IPS-20b (cell line): Measurements from ENCODE around the gene FAM83G.
A peak's percentile ranks its signal among the peaks of the same experiment; 100 is the strongest.

Experiments used
- H3K27ac ChIP-seq: one replicate; pipeline ENCODE4 v1.5.1; 2013; ENCODE audit warnings: low read length
- H3K27me3 ChIP-seq: 2 replicates; pipeline ENCODE4 v1.6.1; 2013; ENCODE audit warnings: mild to moderate bottlenecking, low read length, inconsistent platforms; ENCODE audit not compliant: insufficient read depth
- H3K36me3 ChIP-seq: 2 replicates; pipeline ENCODE4 v1.6.1; 2013; ENCODE audit warnings: low read depth, mild to moderate bottlenecking, inconsistent platforms, low read length, moderate library complexity; ENCODE audit not compliant: insufficient read depth
- H3K4me1 ChIP-seq: 2 replicates; pipeline ENCODE4 v1.6.1; 2013; ENCODE audit warnings: mild to moderate bottlenecking, control low read depth, inconsistent platforms, low read length, moderate library complexity; ENCODE audit not compliant: insufficient read depth
- H3K4me3 ChIP-seq: 2 replicates; pipeline ENCODE4 v1.5.1; 2013; ENCODE audit warnings: mild to moderate bottlenecking, low read length, inconsistent platforms
- H3K9ac ChIP-seq: 2 replicates; pipeline ENCODE4 v1.6.1; 2013; ENCODE audit warnings: low read depth, mild to moderate bottlenecking, inconsistent platforms, low read length, moderate library complexity
- H3K9me3 ChIP-seq: 2 replicates; pipeline ENCODE4 v1.6.1; 2013; ENCODE audit warnings: mild to moderate bottlenecking, low read depth, low read length, inconsistent platforms; ENCODE audit not compliant: insufficient read depth

FAM83G gene

DNA sequence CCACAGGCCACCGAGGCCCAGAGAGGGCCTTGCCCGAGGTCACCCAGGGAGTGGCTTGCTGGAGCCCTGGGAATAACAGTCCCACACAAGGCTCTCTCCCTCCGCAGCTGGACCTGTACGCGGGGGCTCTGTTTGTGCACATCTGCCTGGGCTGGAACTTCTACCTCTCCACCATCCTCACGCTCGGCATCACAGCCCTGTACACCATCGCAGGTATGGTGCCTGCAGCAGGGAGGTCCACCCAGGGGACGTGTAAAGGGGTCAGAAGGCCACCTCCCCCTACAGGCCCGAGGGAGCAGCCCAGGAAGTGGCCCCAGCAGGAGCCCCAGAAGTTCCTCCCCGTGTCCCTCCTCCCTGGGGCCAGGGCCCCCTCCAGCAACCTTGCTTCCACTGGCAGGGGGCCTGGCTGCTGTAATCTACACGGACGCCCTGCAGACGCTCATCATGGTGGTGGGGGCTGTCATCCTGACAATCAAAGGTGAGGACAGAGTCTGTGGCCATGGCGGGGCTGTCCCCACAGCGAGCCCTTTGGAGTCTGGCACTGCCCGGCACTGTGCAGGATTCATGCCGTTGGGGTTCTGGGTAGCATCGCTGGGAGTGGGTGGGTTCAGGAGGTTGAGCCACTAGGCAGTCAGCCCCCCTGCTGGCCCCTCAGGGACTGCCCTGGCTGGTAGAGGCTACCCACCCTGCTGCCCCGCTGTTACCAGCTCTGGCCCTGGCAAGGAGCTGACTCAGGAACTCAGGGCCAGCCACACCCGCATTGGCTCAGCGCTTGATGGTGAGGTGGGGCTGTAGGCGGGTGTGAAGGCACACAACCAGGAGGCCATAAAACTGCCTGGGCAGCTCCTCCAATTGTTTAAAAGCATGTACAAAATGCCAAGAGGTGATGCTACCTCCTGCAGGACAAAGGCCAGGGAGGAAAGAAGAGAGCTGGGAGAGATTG lies 35.3 kb downstream of the FAM83G start:
- H3K9me3 ChIP-seq, result no peaks in the 10 kb centered on the region
- H3K4me1 ChIP-seq, result peaks cover 16% of the 10 kb centered on the region; the same call in 1 of the 2 replicates
- no peak overlapping the region for H3K4me3 ChIP-seq
- H3K27me3 ChIP-seq, result no peaks in the 10 kb centered on the region
- H3K9ac ChIP-seq, result no peak overlapping the region
- no peak overlapping the region for H3K27ac ChIP-seq
- H3K36me3 ChIP-seq, result peaks cover 28% of the 10 kb centered on the region

DNA sequence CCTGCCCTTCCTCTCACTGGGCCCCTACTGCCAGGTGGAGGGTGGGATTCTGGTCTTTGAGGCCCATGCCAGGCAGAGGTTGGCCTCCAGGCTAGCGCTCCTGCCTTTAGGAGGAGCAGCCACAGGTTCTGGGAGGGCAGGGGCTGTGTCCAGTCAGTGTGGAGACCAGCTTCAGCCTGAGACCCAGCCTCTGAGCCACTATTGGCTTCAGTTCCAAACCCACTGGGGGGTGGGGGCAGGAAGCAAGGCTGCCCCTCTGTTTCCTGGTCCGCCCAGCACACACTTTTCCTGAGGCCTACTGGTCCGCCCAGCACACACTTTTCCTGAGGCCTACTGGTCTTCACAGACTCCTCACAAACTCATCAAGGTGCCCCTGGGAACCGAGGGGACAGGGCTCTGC lies 36.2 kb downstream of the FAM83G start:
- peak overlapping the region; percentile 26 for H3K27ac ChIP-seq
- H3K4me3 ChIP-seq, result no peak overlapping the region
- H3K9me3 ChIP-seq, result no peaks in the 10 kb centered on the region
- no peaks in the 10 kb centered on the region for H3K27me3 ChIP-seq
- peaks cover 25% of the 10 kb centered on the region for H3K36me3 ChIP-seq
- H3K9ac ChIP-seq, result no peak overlapping the region
- peaks cover 16% of the 10 kb centered on the region; the same call in 1 of the 2 replicates for H3K4me1 ChIP-seq

DNA sequence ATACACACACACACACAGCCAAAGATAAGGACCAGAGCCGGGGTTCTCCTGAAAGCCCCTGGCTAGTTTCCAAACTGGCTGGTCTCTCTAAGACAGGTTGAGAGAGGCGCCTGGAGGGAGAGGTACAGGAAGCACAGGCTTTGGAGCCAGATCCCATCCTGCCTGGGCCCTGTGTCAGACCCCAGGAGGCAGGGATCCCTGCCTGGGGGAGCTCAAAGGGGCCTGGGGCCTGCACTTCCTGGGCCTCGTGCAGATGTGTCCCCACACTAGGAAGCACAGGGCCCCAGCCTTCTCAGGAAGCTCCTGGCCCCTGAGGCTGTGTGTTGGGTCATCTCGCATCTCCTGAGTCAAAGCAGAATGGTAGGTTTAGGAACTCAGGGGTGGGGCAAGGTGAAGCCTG lies 36.6 kb downstream of the FAM83G start:
- H3K27me3 ChIP-seq, result no peaks in the 10 kb centered on the region
- H3K36me3 ChIP-seq, result peaks cover 21% of the 10 kb centered on the region
- peaks cover 16% of the 10 kb centered on the region; the same call in 1 of the 2 replicates for H3K4me1 ChIP-seq
- H3K4me3 ChIP-seq, result no peak overlapping the region
- no peak overlapping the region for H3K9ac ChIP-seq
- H3K9me3 ChIP-seq, result no peaks in the 10 kb centered on the region
- peak overlapping the region; percentile 26 for H3K27ac ChIP-seq

DNA sequence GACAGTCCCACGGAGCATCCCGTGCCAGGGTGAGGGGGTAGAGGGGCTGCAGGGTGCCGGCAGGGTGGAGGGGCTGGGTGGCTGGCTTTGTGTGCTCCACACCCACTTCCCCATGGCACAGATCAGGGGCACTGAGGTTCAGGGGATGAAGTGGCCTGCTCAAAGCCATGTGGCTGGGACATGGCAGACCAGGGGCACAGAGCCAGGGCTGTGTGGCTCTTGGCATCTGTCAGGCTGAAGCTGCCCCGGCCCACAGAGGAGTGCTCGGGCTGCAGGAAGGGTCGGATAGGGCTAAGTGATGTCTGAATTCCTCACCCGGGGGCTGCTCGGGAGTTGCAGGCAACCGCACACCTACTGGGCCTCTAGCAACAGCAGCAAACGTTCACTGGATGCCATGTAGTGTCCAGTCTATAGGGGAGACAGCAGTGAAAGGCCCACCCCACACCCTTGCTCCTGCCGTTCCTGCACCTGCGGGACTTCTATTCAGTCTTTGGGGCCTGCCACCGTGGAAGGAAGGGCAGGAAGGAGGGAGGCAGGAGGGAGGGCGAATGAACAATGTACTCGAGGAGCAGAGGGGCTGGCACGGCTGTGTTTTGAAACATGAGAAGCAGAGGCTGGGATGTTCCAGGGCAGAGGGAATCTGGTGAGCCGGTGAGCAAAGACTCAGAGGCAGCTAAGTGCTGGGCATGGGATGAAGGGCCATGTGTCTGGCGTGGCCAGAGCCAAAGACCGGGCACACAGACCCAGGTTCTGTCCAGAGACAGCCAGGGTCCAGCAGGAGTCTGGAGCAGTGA lies 37.5 kb downstream of the FAM83G start:
- H3K27me3 ChIP-seq, result no peaks in the 10 kb centered on the region
- H3K9me3 ChIP-seq, result no peaks in the 10 kb centered on the region
- no peak overlapping the region for H3K27ac ChIP-seq
- H3K4me1 ChIP-seq, result peaks cover 16% of the 10 kb centered on the region; the same call in 1 of the 2 replicates
- no peak overlapping the region for H3K4me3 ChIP-seq
- peaks cover 14% of the 10 kb centered on the region for H3K36me3 ChIP-seq
- H3K9ac ChIP-seq, result peak overlapping the region; percentile 58; the same call in 1 of the 2 replicates

DNA sequence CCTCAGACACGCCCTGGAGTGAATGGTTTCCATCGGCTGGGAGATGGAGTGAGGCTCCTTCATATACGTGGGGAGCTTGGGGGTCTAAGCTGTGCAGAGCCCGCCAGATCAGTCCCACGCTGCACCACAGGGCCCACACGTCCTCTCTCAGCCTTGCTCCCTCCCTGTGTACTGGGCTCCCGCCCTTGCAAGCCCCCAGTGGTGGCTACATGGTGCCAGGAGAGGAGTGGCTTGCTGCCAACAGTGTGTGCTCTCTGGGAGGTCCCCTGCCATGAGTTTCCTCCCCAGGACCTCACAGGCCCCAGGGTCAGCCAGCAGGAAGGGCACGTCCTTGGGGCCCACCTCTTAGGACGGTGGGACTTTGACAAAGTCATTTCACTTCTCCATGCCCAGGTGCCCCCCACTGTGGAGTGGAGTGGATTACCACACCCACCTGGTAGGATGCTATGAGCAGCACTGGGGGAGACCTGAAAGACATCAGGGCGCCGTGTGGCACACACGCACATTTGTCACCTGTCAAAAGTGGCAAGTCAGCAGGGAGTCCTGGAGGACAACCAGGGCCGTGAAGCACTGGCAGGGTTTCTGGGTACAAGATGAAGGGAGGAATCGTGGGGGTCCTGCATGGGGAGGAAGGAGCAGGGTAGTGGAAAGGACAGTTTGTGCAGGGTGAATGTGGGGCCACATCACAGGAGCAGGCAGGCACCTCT lies 38.9 kb downstream of the FAM83G start:
- Histone ChIP-seq H3K9ac (no peak overlapping the region), H3K4me1 (peaks cover 16% of the 10 kb centered on the region; the same call in 1 of the 2 replicates), H3K36me3 (peaks cover under 1% of the 10 kb centered on the region; the same call in 1 of the 2 replicates), H3K9me3 (no peaks in the 10 kb centered on the region), H3K4me3 (no peak overlapping the region), H3K27ac (no peak overlapping the region), H3K27me3 (no peaks in the 10 kb centered on the region)

DNA sequence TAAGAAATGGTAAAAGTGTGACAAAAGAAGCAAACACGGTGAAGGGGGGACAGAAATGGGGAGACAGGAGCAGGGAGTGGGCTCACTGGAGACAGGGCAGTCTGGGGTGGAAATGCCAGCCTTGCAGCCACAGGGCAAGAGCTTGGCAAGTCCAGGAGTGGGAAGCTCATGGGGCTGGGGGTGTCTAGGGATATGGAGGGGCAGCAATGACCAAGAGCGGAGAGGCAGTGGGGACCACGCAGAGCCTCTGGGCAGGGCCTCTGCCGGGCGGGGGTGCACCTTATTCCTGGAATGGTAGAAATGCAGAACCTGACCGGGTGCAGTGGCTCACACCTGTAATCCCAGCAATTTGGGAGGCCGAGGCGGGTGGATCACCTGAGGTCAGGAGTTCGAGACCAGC lies 40.0 kb downstream of the FAM83G start:
- Histone ChIP-seq H3K27ac (no peak overlapping the region), H3K4me3 (no peak overlapping the region), H3K9me3 (no peaks in the 10 kb centered on the region), H3K9ac (no peak overlapping the region), H3K36me3 (no peaks in the 10 kb centered on the region), H3K4me1 (peaks cover 16% of the 10 kb centered on the region; the same call in 1 of the 2 replicates), H3K27me3 (no peaks in the 10 kb centered on the region)

DNA sequence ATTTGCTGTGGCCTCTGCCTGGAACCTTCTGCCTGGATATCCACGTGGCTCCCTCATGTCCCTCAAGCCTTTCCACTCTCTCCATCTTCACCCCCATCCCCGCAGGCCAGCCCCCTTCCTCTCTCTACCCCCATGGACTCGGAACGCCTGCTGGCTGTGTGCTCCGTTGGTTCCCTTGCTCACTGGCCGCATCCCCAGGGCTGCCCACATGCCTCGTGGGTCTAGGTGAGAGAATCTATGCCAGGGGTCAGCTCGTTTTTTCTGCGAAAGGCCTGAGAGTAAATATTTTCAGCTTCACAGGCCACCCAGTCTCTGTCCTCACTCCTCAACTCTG lies 40.6 kb downstream of the FAM83G start:
- H3K4me3 ChIP-seq, result no peak overlapping the region
- H3K4me1 ChIP-seq, result peaks cover 16% of the 10 kb centered on the region; the same call in 1 of the 2 replicates
- no peak overlapping the region for H3K9ac ChIP-seq
- H3K9me3 ChIP-seq, result no peaks in the 10 kb centered on the region
- H3K27me3 ChIP-seq, result no peaks in the 10 kb centered on the region
- H3K27ac ChIP-seq, result no peak overlapping the region
- H3K36me3 ChIP-seq, result no peaks in the 10 kb centered on the region

DNA sequence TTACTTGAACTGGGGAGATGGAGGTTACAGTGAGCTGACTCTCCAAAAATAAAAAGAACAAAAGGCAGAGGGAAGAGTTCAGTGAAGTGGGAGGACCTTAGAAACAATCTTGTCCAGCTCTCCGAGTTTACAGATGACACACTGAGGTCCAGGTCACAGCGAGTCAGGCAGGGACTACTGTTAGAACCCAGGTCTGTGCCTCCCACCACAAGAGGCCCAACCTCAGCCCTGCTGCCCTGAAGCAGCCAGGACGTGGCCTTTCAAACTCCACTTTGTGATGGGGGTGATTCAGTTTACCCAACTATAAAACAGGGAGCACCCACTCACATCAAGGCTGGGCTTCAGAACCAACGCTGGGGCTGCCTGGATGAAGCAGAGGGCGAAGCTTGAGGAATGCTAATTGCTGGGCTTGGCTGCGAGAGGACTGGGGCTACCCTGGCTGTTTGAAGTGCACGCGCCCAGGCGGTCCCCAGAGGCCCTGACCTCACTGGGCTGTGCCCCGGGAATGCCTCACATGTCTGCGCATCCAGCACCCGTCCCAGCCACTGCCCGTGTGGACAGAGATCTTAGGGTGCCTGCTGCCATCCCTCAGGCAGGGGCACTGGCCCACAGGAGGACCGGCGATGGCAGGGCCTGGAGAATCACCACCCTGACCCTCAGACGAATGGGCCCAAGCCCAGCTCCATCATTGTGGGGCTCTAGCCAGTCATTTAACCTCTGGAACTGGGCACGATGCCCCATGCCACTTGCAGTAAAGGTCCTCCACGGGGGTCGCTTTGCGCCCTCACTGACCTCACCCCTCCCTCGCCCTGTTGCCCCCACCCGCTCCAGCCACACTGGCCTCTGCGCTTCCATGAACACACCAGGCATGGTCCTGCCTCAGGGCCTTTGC lies 41.2 kb downstream of the FAM83G start:
- H3K27me3 ChIP-seq, result no peaks in the 10 kb centered on the region
- H3K4me3 ChIP-seq, result no peak overlapping the region
- no peak overlapping the region for H3K9ac ChIP-seq
- peaks cover 14% of the 10 kb centered on the region; the same call in 1 of the 2 replicates for H3K4me1 ChIP-seq
- H3K9me3 ChIP-seq, result no peaks in the 10 kb centered on the region
- no peaks in the 10 kb centered on the region for H3K36me3 ChIP-seq
- H3K27ac ChIP-seq, result no peak overlapping the region

DNA sequence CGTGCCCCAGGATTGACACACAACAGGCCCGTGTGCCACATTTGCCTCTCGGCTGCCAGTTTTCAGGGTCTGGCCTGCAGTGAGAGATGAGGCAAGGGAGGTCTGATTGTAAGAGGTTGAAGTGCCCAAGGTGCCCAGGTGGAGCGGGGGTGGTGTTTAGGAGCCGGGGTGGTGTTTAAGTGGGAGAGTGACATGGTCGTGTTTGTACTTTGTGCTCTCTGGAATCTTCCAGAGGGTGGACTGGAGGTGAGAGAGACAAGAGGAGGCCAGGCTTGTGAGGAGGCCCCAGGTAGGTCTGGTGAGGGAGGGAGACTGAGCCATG lies 42.1 kb downstream of the FAM83G start:
- Histone ChIP-seq H3K4me3 (no peak overlapping the region), H3K27ac (no peak overlapping the region), H3K4me1 (peaks cover 6% of the 10 kb centered on the region; the same call in 1 of the 2 replicates), H3K9ac (no peak overlapping the region), H3K9me3 (no peaks in the 10 kb centered on the region), H3K27me3 (no peaks in the 10 kb centered on the region), H3K36me3 (no peaks in the 10 kb centered on the region)

DNA sequence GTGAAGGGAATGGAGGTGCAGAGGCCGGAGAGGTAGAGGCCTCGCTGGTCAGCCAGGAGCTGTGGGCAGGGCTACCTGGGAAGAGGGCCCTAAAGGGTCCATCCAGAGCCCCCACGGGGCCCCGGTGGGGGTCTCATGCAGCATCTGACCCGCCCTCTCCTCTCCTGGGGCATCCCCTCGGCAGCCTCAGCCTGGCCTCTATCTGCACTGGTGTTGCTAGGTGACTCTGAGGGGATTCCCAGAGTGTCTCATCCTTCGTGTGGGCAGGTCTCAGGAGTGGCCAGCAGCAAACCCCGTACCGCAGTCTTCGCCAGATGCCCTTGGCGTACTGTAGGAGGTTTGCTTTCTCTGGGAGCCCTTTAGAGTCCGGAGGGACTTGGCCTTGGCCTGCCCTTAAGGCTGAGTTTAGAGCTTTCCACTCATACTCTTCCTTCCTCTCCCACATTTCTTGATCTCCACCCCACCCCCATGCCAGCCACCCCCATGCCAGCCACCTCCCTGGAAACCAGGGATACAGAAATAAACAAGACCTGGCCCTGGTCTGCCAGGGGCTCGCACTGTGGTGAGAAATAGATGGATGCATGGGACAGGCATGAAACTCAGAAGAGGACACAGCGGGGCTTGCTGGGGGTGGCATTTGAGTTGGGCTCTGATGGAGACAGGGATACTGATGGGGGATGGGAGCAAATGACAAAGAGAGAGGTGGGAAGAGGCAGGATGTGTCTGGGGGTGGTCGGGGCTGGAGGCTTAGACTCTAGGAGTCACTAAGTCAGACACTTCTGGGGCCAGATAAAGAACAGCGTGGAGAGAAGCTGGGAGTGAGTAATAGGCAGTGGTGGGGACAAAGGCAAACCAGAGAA lies 42.7 kb downstream of the FAM83G start:
- Histone ChIP-seq H3K4me1 (peaks cover under 1% of the 10 kb centered on the region; the same call in 1 of the 2 replicates), H3K36me3 (no peaks in the 10 kb centered on the region), H3K27me3 (no peaks in the 10 kb centered on the region), H3K9me3 (no peaks in the 10 kb centered on the region), H3K27ac (no peak overlapping the region), H3K4me3 (no peak overlapping the region), H3K9ac (no peak overlapping the region)
